Stimulated activated effector memory CD8-positive, alpha-beta T cell treated with anti-CD3 and anti-CD28 coated beads, Interleukin-12 subunit alpha, Interleukin-12 subunit beta, amount 100 ng/mL, for 72 hours (primary cell): ENCODE results near the gene DOK5.

ENCODE experiments used
- ATAC-seq: fragments of 150-1000 bp; cut with Tn5 transposase; 2 replicates; pipeline ENCODE4 v1.10.0; 2021
- DNase-seq, 2 donors: peaks; one replicate each; pipeline ENCODE4 v3.0.0; 2021 to 2022; ENCODE audit warnings: low spot score in 2 of 2
- H3K27ac Mint-ChIP-seq: one replicate; pipeline ENCODE4 v1.8.0; 2022; ENCODE audit warnings: mild to moderate bottlenecking, mixed read lengths
- H3K36me3 Mint-ChIP-seq: one replicate; pipeline ENCODE4 v1.8.0; 2022; ENCODE audit warnings: mild to moderate bottlenecking, mixed read lengths
- H3K4me1 Mint-ChIP-seq: one replicate; pipeline ENCODE4 v1.8.0; 2022; ENCODE audit warnings: mixed read lengths
- H3K4me3 Mint-ChIP-seq: one replicate; pipeline ENCODE4 v1.8.0; 2022; ENCODE audit warnings: mild to moderate bottlenecking, mixed read lengths
- H3K9me3 Mint-ChIP-seq: one replicate; pipeline ENCODE4 v1.8.0; 2022; ENCODE audit warnings: mixed read lengths

The DOK5 gene

DNA sequence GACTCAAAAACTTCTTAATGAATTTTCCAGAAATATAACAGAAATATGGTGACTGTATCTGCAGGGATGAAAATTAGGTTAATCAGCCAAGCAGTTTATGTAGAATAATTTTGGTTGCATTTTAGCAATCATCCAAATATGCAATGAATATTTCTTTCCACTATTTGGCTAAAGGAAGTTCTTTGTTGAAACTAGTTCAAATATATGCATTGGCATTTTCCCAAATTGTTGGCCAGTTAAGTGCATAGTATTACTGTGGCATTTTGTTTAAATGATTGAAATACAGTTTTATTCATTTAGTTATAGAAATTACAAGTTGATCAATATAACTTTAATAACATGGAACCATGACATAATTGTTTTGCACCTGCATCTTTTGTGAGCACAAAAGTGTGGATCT lies 115.5 kb downstream of the DOK5 start:
- no peaks in the 10 kb centered on the region for H3K36me3 Mint-ChIP-seq
- no peaks in the 10 kb centered on the region for H3K4me1 Mint-ChIP-seq
- DNase-seq (no peak), ATAC-seq (no peak)
- H3K9me3 Mint-ChIP-seq = peaks cover 2% of the 10 kb centered on the region
- no peak overlapping the region for H3K4me3 Mint-ChIP-seq
- H3K27ac Mint-ChIP-seq = no peak overlapping the region

DNA sequence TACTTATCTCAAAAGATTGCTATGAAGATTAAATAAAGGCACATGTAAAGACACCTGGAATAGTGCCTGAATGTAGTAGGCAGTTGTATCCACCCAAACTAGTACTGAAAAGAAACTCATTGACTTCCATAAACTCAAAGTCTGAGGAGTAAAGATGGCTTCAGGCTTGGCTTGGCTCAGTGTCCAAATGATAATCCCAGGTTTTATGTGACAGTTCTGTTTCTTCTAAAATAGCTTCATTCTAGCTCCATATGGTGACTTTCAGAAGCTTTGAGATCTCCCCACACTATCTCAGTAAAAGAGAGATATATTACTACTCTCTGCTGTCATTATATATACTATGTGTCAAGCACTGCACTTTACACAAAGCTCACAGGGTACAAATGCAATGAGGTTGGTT lies 121.3 kb downstream of the DOK5 start:
- Mint-ChIP-seq H3K36me3 (no peaks in the 10 kb centered on the region), H3K9me3 (peaks cover 5% of the 10 kb centered on the region), H3K4me1 (no peaks in the 10 kb centered on the region), H3K4me3 (no peak overlapping the region), H3K27ac (no peak overlapping the region)
- ATAC-seq (no peak), DNase-seq (no peak)

GRCh38 chr20:54598352-54598751 lies 123.0 kb downstream of the DOK5 start:
- no peak for ATAC-seq
- no peak overlapping the region for H3K27ac Mint-ChIP-seq
- no peak for DNase-seq
- H3K4me1 Mint-ChIP-seq = no peaks in the 10 kb centered on the region
- peaks cover 5% of the 10 kb centered on the region for H3K9me3 Mint-ChIP-seq
- H3K36me3 Mint-ChIP-seq = no peaks in the 10 kb centered on the region
- H3K4me3 Mint-ChIP-seq = no peak overlapping the region

- no peaks in the 10 kb centered on the region for H3K4me1 Mint-ChIP-seq
- no peaks in the 10 kb centered on the region for H3K36me3 Mint-ChIP-seq
- no peak for ATAC-seq
- H3K9me3 Mint-ChIP-seq = peaks cover 5% of the 10 kb centered on the region
- H3K4me3 Mint-ChIP-seq = no peak overlapping the region
- no peak for DNase-seq
- no peak overlapping the region for H3K27ac Mint-ChIP-seq
These were observed 125.2 kb downstream of the DOK5 start for GRCh38 chr20:54600634-54601033.

- Mint-ChIP-seq H3K36me3 (no peaks in the 10 kb centered on the region), H3K27ac (no peak overlapping the region), H3K4me1 (no peaks in the 10 kb centered on the region), H3K9me3 (peaks cover 5% of the 10 kb centered on the region), H3K4me3 (no peak overlapping the region)
- ATAC-seq (no peak), DNase-seq (no peak)
These were observed 126.6 kb downstream of the DOK5 start for GRCh38 chr20:54601831-54602515.

GRCh38 chr20:54605319-54605718 lies 129.9 kb downstream of the DOK5 start:
- H3K4me1 Mint-ChIP-seq = no peaks in the 10 kb centered on the region
- ATAC-seq (no peak), DNase-seq (no peak)
- no peaks in the 10 kb centered on the region for H3K36me3 Mint-ChIP-seq
- no peak overlapping the region for H3K4me3 Mint-ChIP-seq
- H3K9me3 Mint-ChIP-seq = no peaks in the 10 kb centered on the region
- H3K27ac Mint-ChIP-seq = no peak overlapping the region

DNA sequence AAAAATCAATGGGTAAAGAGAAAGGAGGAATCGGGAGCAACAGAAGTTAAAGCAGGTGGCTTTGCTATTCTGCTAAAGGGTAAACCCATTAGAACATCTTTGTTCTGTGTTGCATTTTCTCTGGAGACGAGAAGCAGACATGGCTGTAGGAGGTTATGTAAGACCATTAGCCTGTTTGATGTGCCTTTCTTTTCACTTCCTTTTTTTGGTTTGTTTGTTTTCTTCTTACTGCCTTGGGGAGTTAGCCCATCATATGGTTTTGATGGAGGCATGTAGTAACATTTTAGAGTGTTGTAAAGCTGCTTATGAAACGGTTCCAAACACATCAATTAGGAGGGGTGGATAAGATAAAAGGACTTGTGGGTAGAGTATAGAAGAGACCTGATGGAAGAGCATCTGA lies 131.0 kb downstream of the DOK5 start:
- Mint-ChIP-seq H3K4me3 (no peak overlapping the region), H3K36me3 (no peaks in the 10 kb centered on the region), H3K27ac (no peak overlapping the region), H3K4me1 (no peaks in the 10 kb centered on the region), H3K9me3 (no peaks in the 10 kb centered on the region)
- DNase-seq (no peak), ATAC-seq (no peak)

GRCh38 chr20:54608039-54608745 lies 132.8 kb downstream of the DOK5 start:
- ATAC-seq (no peak), DNase-seq (no peak)
- no peak overlapping the region for H3K27ac Mint-ChIP-seq
- H3K9me3 Mint-ChIP-seq = no peaks in the 10 kb centered on the region
- no peak overlapping the region for H3K4me3 Mint-ChIP-seq
- H3K4me1 Mint-ChIP-seq = no peaks in the 10 kb centered on the region
- H3K36me3 Mint-ChIP-seq = no peaks in the 10 kb centered on the region

GRCh38 chr20:54608943-54609342 lies 133.6 kb downstream of the DOK5 start:
- Mint-ChIP-seq H3K4me1 (no peaks in the 10 kb centered on the region), H3K36me3 (no peaks in the 10 kb centered on the region), H3K9me3 (no peaks in the 10 kb centered on the region), H3K27ac (no peak overlapping the region), H3K4me3 (no peak overlapping the region)
- ATAC-seq (no peak), DNase-seq (no peak)

GRCh38 chr20:54611708-54612412 lies 136.5 kb downstream of the DOK5 start:
- no peak overlapping the region for H3K4me3 Mint-ChIP-seq
- no peaks in the 10 kb centered on the region for H3K36me3 Mint-ChIP-seq
- DNase-seq = no peak
- H3K9me3 Mint-ChIP-seq = no peaks in the 10 kb centered on the region
- ATAC-seq = no peak
- no peaks in the 10 kb centered on the region for H3K4me1 Mint-ChIP-seq
- H3K27ac Mint-ChIP-seq = no peak overlapping the region

DNA sequence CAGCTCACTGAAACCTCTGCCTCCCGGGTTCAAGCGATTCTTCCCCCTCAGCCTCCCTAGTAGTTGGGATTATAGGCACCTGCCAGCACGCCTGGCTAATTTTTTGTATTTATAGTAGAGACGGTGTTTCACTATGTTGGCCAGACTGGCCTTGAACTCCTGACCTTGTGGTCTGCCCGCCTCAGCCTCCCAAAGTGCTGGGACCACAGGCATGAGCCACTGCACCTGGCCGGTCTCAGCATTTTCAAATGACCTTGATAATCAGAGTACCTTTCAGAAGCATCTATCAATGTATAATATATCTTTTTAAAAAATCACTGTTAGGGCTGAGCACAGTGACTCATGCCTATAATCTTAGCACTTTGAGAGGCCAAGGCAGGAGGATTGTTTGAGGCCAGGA lies 143.0 kb downstream of the DOK5 start:
- ATAC-seq = no peak

GRCh38 chr20:54619181-54619580 lies 143.8 kb downstream of the DOK5 start:
- Mint-ChIP-seq H3K9me3 (no peaks in the 10 kb centered on the region), H3K36me3 (no peaks in the 10 kb centered on the region), H3K4me3 (no peak overlapping the region), H3K4me1 (no peaks in the 10 kb centered on the region), H3K27ac (no peak overlapping the region)
- ATAC-seq (no peak), DNase-seq (no peak)

More for the DNA sequence above, 143.0 kb downstream of the DOK5 start:
- no peak overlapping the region for H3K27ac Mint-ChIP-seq
- no peak for DNase-seq
- H3K4me1 Mint-ChIP-seq = no peaks in the 10 kb centered on the region
- H3K36me3 Mint-ChIP-seq = no peaks in the 10 kb centered on the region
- no peaks in the 10 kb centered on the region for H3K9me3 Mint-ChIP-seq
- H3K4me3 Mint-ChIP-seq = no peak overlapping the region

GRCh38 chr20:54619682-54620081 lies 144.3 kb downstream of the DOK5 start:
- H3K4me1 Mint-ChIP-seq = no peaks in the 10 kb centered on the region
- H3K27ac Mint-ChIP-seq = no peak overlapping the region
- H3K4me3 Mint-ChIP-seq = no peak overlapping the region
- no peaks in the 10 kb centered on the region for H3K36me3 Mint-ChIP-seq
- no peaks in the 10 kb centered on the region for H3K9me3 Mint-ChIP-seq
- ATAC-seq (no peak), DNase-seq (no peak)

GRCh38 chr20:54620611-54621010 lies 145.2 kb downstream of the DOK5 start:
- Mint-ChIP-seq H3K9me3 (no peaks in the 10 kb centered on the region), H3K36me3 (no peaks in the 10 kb centered on the region), H3K27ac (no peak overlapping the region), H3K4me1 (no peaks in the 10 kb centered on the region), H3K4me3 (no peak overlapping the region)
- ATAC-seq (no peak), DNase-seq (no peak)

GRCh38 chr20:54622333-54623295 lies 147.2 kb downstream of the DOK5 start:
- no peak overlapping the region for H3K27ac Mint-ChIP-seq
- H3K4me1 Mint-ChIP-seq = no peaks in the 10 kb centered on the region
- no peaks in the 10 kb centered on the region for H3K9me3 Mint-ChIP-seq
- no peaks in the 10 kb centered on the region for H3K36me3 Mint-ChIP-seq
- H3K4me3 Mint-ChIP-seq = no peak overlapping the region
- ATAC-seq (no peak), DNase-seq (no peak)
